HepG2 (cell line): ENCODE measurements around the gene SIRT7. TPM values are rescaled to one million over a fixed set of nuclear protein-coding genes. Genes with fewer than 3 reads are reported as not detected.

Experiments used
- DPF2 ChIP-seq: sonication (generic); formaldehyde crosslinking; IDR thresholded peaks from 2 replicates; pipeline ENCODE4 v1.4.0; 2020; ENCODE audit warnings: mild to moderate bottlenecking, low read depth, missing genetic modification reagents, borderline replicate concordance
- HINFP ChIP-seq: sonication (generic); formaldehyde crosslinking; IDR thresholded peaks from 2 replicates; pipeline ENCODE4 v1.4.0; 2020; ENCODE audit warnings: low read depth, mild to moderate bottlenecking, missing genetic modification reagents
- HOXA3 ChIP-seq: sonication (generic); formaldehyde crosslinking; IDR thresholded peaks from 2 replicates; pipeline ENCODE4 v1.5.0; 2020; ENCODE audit warnings: missing genetic modification reagents
- MTA3 ChIP-seq: sonication (generic); formaldehyde crosslinking; IDR thresholded peaks from 2 replicates; pipeline ENCODE4 v1.4.0; 2020; ENCODE audit warnings: missing genetic modification reagents
- MXD1 ChIP-seq: sonication (generic); formaldehyde crosslinking; IDR thresholded peaks from 2 replicates; pipeline ENCODE4 v1.4.0; 2020; ENCODE audit warnings: mild to moderate bottlenecking, missing genetic modification reagents
- NFKBIZ ChIP-seq: IDR thresholded peaks from 2 replicates; pipeline ENCODE4 v1.6.1; 2018; ENCODE audit warnings: missing genetic modification reagents, missing compliant biosample characterization
- NR2F2 ChIP-seq: IDR thresholded peaks from 2 replicates; pipeline ENCODE4 v1.6.1; 2012; ENCODE audit warnings: low read depth, inconsistent platforms, borderline replicate concordance
- PRDM15 ChIP-seq: sonication (generic); formaldehyde crosslinking; IDR thresholded peaks from 2 replicates; pipeline ENCODE4 v1.4.0; 2020; ENCODE audit warnings: missing genetic modification reagents
- RERE ChIP-seq: IDR thresholded peaks from 2 replicates; pipeline ENCODE4 v1.6.1; 2016; ENCODE audit warnings: low read depth, missing genetic modification reagents, missing compliant biosample characterization
- RFXAP ChIP-seq: sonication (generic); formaldehyde crosslinking; IDR thresholded peaks from 2 replicates; pipeline ENCODE4 v1.4.0; 2020; ENCODE audit warnings: missing genetic modification reagents, borderline replicate concordance
- RXRB ChIP-seq: IDR thresholded peaks from 2 replicates; pipeline ENCODE4 v1.6.1; 2016; ENCODE audit warnings: borderline replicate concordance, missing genetic modification reagents, missing compliant biosample characterization
- SATB2 ChIP-seq: sonication (generic); formaldehyde crosslinking; IDR thresholded peaks from 2 replicates; pipeline ENCODE4 v1.5.0; 2020; ENCODE audit warnings: missing genetic modification reagents
- TMF1 ChIP-seq: sonication (generic); formaldehyde crosslinking; IDR thresholded peaks from 2 replicates; pipeline ENCODE4 v1.8.1; 2022; ENCODE audit warnings: low read depth, missing genetic modification reagents
- TOPORS ChIP-seq: sonication (generic); formaldehyde crosslinking; IDR thresholded peaks from 2 replicates; pipeline ENCODE4 v1.8.0; 2023; ENCODE audit warnings: mild to moderate bottlenecking, missing genetic modification reagents
- ZKSCAN8 ChIP-seq: IDR thresholded peaks from 2 replicates; pipeline ENCODE4 v1.6.1; 2016; ENCODE audit warnings: borderline replicate concordance, missing genetic modification reagents, missing compliant biosample characterization
- ZNF564 ChIP-seq: sonication (generic); formaldehyde crosslinking; IDR thresholded peaks from 2 replicates; pipeline ENCODE4 v1.8.1; 2023; ENCODE audit warnings: mild to moderate bottlenecking, missing genetic modification reagents
- ZNF724P ChIP-seq: sonication (generic); formaldehyde crosslinking; IDR thresholded peaks from 2 replicates; pipeline ENCODE4 v1.8.0; 2022; ENCODE audit warnings: missing genetic modification reagents, borderline replicate concordance
- ZNF761 ChIP-seq: sonication (generic); formaldehyde crosslinking; conservative IDR thresholded peaks from 2 replicates; pipeline ENCODE4 v1.4.0; 2020; ENCODE audit warnings: mild to moderate bottlenecking, missing genetic modification reagents
- ZSCAN20 ChIP-seq: sonication (generic); formaldehyde crosslinking; IDR thresholded peaks from 2 replicates; pipeline ENCODE4 v1.4.0; 2020; ENCODE audit warnings: missing genetic modification reagents, mild to moderate bottlenecking, borderline replicate concordance
- polyA plus RNA-seq, 8 experiments: library from polyadenylated mRNA; depleted of rRNA in 3 of 8; stranded (reverse) in 7 of 8; unstranded in 1 of 8; fragments of >200 nt; fragmentation: Illumina TruSeq in 4 of 8; extraction: Trizol in 4 of 8; gene quantifications; 2 replicates each; pipeline versions ENCODE4 v1.2.1 to v1.2.3, GENCODE V29; 2011 to 2016; ENCODE audit warnings: low read depth in 4 of 8, missing spikeins in 1 of 8, mixed read lengths in 1 of 8; ENCODE audit not compliant: insufficient read depth in 1 of 8
- total RNA-seq, 5 experiments: library from RNA; depleted of rRNA; stranded (reverse); fragments of >200 nt; fragmentation: Illumina TruSeq; extraction: Trizol; gene quantifications; 2 replicates each; pipeline ENCODE4 v1.2.3, GENCODE V29; 2016; ENCODE audit warnings: low read depth in 1 of 5

SIRT7 gene
- total and polyA plus RNA-seq, 2 of the 13 experiments (the other 11 are each of a cell fraction or from before 2014, with no cell fraction given), result 8.3 to 24.8 TPM

GRCh38 chr17:81926451-81927151 is 8.6 kb upstream of the SIRT7 start (continued):
- TF ChIP-seq PRDM15 (CRISPR knock-in tag), result no peak
- no peak for TF ChIP-seq ZKSCAN8 (CRISPR knock-in tag)
- no peak for TF ChIP-seq DPF2 (CRISPR knock-in tag)
- no peak for TF ChIP-seq NR2F2
- TF ChIP-seq HOXA3 (CRISPR knock-in tag), result peak; percentile 55; the same call in 1 of the 2 replicates
- no peak for TF ChIP-seq TOPORS (CRISPR knock-in tag)
- no peak for TF ChIP-seq RERE
- 0 out of 2 replicates have a peak, but pooled peaks have one; percentile 52 for TF ChIP-seq RFXAP
- TF ChIP-seq MTA3 (CRISPR knock-in tag), result no peak
- TF ChIP-seq TMF1, result no peak
- TF ChIP-seq ZNF724P (CRISPR knock-in tag), result no peak
- no peak for TF ChIP-seq SATB2 (CRISPR knock-in tag)
- peak; percentile 83 for TF ChIP-seq MXD1 (CRISPR knock-in tag)
- TF ChIP-seq RXRB (CRISPR knock-in tag), result peak; percentile 75
- no peak for TF ChIP-seq HINFP (CRISPR knock-in tag)
- no peak for TF ChIP-seq NFKBIZ (CRISPR knock-in tag)
- no peak for TF ChIP-seq ZSCAN20 (CRISPR knock-in tag)
- TF ChIP-seq ZNF564, result no peak
- no peak for TF ChIP-seq ZNF761 (CRISPR knock-in tag)
